Measurements from ENCODE around the gene ARHGAP27.

GRCh38 chr17:45357364-45357997 is 75.2 kb downstream of the ARHGAP27 start:
- TF ChIP-seq CREB1 (IDR thresholded peaks at IDR 0.05), result no peak
- TF ChIP-seq CREB1 (CRISPR knock-in tag; IDR thresholded peaks at IDR 0.05), result no peak
- no peak for TF ChIP-seq CTCF (IDR thresholded peaks at IDR 0.05 in 2 of 3, conservative IDR thresholded peaks at IDR 0.05 in 1 of 3; ENCODE audit: insufficient read depth in 2 of 3, low read depth in 1 of 3, low read length in 3 of 3)
- TF ChIP-seq, protein P1, sequence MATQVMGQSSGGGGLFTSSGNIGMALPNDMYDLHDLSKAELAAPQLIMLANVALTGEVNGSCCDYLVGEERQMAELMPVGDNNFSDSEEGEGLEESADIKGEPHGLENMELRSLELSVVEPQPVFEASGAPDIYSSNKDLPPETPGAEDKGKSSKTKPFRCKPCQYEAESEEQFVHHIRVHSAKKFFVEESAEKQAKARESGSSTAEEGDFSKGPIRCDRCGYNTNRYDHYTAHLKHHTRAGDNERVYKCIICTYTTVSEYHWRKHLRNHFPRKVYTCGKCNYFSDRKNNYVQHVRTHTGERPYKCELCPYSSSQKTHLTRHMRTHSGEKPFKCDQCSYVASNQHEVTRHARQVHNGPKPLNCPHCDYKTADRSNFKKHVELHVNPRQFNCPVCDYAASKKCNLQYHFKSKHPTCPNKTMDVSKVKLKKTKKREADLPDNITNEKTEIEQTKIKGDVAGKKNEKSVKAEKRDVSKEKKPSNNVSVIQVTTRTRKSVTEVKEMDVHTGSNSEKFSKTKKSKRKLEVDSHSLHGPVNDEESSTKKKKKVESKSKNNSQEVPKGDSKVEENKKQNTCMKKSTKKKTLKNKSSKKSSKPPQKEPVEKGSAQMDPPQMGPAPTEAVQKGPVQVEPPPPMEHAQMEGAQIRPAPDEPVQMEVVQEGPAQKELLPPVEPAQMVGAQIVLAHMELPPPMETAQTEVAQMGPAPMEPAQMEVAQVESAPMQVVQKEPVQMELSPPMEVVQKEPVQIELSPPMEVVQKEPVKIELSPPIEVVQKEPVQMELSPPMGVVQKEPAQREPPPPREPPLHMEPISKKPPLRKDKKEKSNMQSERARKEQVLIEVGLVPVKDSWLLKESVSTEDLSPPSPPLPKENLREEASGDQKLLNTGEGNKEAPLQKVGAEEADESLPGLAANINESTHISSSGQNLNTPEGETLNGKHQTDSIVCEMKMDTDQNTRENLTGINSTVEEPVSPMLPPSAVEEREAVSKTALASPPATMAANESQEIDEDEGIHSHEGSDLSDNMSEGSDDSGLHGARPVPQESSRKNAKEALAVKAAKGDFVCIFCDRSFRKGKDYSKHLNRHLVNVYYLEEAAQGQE (IDR thresholded peaks at IDR 0.05; ENCODE audit: borderline replicate concordance), result no peak
- TF ChIP-seq, protein P1 (CRISPR knock-in tag; IDR thresholded peaks at IDR 0.05; ENCODE audit: low read depth), result no peak
- TF ChIP-seq ZNF263 (CRISPR knock-in tag; IDR thresholded peaks at IDR 0.05; ENCODE audit: borderline replicate concordance), result no peak
- no peak for TF ChIP-seq MTA2 (IDR thresholded peaks at IDR 0.05; ENCODE audit: low read depth)
- no peak for TF ChIP-seq CBX5 (IDR thresholded peaks at IDR 0.05; ENCODE audit: borderline replicate concordance, low read depth)
- TF ChIP-seq ZEB2 (IDR thresholded peaks at IDR 0.05), result no peak
- TF ChIP-seq SRF (CRISPR knock-in tag; IDR thresholded peaks at IDR 0.05), result no peak
